ENCODE measurements around the gene CFAP100.

The CFAP100 gene

DNA sequence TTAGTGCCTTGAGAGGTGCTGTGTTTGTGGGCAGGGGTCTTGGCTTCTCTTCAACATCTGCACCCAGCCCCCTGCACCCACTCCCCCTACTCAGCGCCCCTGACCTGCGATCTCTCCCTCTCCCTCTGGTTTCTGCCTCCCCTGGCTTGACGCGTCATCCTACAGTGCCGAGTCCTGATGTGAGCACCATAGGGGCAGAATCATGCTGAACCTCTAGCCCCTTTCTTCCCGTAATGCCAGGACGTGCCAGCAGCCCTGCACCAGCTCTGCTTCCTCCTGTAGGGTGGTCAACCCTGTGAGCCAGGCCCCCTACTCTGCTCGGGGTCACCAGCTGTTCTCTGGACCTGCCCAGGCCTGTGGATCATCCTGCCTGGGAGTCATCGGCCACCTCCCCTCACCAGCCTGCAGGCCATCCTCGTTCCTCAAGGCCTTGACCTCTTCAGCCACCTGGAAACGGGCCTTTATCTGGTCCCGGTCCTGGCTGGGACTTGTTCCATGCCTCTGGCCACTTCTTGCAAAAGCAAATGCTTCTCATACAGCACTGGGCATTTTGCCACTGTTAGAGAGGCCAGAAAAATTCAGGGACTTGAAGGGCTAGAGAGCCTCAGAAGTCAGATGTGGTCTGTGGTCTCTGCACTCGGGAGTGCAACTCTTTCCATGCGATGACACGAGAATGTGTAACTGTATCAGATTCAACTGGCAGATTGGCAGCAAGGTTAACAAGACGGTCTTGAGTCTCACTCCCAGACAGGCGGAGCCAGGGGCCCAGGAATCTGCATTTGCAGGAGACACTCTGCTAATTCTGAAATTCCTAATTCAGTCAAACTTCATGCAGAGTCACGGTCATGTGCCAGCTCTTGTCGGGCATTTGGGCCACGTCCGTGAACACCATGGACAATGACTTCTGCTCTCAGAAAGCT, 20.8 kb upstream of the CFAP100 start:
- no peak for DNase-seq (ENCODE audit: low read depth, low spot score)

GRCh38 chr3:126375835-126376331, 18.8 kb upstream of the CFAP100 start:
- DNase-seq (ENCODE audit: low read depth, low spot score) = no peak

DNA sequence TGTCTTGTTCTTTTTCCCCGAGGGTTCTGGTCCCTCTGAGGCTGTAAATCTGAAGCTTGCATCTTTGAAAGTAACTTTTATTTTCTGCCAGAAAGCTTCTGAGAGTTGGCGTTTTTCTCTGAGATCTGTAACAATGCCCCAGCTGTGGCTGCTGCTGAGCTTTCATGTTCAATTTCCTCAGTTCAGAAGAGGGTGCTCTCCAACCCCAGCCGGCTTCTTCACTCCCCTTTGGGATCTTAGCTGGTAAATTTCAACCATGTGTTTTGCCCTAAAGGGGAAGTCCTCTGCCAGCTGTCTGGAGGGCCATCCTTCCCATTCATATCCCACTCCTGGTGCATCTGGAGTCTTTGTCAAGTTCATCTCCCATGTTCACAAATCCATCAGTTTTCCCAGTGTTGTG, 18.3 kb upstream of the CFAP100 start:
- DNase-seq (ENCODE audit: low read depth, low spot score) = no peak

DNA sequence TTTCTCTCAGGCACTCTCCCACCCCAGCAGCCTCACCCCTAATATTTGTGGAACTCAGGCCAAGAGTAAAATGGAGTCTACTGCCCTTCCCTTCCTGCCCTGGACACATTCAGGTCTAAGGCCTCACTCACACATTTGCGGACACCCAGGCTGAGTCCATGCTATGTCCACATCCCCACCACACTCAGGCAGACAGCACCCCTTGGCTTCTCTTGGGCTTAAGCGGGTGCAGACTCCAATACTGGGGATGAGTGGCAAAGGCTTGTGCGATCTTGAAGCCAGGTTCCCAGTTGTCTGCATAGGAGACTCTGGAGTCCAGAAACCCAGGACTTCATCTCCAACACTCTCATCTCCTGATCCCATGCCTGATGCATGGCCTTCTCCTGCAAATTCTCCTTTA, 17.5 kb upstream of the CFAP100 start:
- DNase-seq (ENCODE audit: low read depth, low spot score) = no peak

DNA sequence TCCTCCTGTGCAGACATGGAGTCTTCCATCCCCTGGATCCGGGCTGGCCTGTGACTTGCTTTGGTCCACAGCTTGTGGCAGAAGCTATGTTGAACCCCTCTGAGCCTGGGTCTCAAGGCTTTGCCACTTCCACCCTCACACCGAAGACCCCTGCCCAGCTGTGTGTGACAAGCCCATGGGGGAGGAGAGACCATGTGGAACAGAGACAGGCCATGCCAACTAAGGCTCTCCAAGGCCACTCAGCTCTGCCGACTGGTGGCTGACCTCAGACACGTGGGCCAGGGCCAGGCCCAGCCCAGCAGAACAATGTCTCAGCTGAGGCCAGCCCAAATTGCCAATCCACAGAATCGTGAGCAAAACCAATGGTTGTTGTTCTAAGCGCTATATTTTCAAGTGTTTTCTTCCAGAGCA, 16.4 kb upstream of the CFAP100 start:
- DNase-seq (ENCODE audit: low read depth, low spot score) = no peak

DNA sequence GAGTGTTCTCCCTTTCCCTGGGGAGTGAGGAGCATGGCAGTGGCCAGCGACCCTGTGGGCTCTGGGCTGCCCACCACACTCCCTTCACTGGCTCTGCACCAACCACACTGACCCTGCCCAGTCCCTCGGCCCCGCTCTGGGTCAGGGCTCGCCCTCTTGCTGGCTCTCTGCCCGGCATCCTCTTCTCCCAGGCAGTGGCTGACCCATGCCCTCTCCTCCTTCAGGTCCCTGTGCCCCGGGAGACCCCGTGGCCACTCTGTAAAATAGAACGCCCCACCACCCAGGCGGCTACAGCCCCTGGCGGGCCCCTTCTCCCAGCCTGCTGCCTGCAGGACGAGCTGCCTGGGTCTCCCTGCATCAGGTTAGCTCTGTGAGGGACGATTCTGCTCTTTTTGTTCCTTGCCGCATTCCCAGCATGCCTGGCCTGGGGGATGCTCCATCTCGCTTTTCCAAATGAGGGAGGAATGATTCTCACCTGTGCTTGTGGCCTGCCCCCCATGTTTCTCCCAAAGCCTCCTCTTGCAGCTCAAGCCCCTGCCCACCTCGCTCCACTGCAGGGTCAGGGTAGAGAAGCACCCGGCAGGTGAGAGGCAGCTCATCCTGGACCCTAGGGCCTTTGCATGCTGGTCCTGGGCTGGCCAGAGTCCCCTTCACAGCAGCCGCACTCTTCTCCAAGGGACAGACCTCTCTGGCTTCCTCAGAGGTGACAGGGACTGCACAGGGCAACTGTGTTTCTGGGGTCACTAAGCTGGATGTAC, 14.5 kb upstream of the CFAP100 start:
- no peak for DNase-seq (ENCODE audit: low read depth, low spot score)

DNA sequence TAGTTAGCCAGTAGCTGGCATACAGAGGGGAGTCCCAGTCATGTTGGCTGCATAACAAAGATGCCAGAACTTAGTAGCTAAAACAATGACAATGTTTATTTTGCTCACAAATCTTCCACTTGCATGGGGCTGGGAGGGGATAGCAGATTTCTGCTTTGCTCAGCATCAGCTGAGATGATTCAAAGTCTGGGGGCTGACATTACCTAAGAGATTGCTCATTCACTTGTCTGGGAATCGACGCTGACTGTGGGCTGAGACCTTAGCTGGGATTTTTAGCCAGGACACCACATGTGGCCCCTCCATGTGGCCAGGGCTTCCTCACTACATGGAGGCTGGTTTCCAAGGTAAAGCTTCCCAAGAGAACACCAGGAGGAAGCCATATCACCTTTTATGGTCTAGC, 12.7 kb upstream of the CFAP100 start:
- no peak for DNase-seq (ENCODE audit: low read depth, low spot score)

DNA sequence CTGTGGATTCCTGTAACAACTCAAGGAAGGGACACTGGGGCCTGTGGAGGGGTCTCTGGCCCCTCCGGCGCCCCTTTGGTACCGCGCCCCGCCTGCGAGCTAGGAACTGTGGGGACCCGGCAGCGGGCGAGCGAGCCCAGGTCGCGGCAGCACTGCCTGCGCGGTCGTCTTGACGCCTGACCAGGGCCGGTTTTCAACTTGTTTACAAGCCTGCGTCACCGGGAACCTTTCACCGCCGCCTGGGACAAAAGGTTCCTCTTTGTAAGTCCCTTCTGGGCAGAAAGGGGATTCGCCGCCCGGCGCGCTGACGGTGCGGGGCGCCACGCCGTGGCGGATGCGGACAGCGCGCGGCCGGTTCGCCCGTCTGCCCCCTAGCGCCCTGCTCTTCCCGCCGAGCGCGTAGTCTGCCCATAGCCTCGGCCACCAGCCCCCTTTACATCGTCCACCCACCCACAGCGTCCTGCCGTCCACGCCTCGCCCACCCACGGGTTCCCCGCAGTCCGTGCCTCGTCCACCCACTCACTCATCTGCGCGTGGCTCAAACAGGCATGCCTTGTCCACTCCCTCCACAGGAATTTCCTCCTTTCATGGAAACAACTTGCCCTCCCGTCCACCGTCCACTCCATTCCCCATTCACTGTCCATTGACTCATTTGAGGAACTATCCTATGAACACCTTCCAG, 5.5 kb upstream of the CFAP100 start:
- DNase-seq (ENCODE audit: low read depth, low spot score) = no peak

DNA sequence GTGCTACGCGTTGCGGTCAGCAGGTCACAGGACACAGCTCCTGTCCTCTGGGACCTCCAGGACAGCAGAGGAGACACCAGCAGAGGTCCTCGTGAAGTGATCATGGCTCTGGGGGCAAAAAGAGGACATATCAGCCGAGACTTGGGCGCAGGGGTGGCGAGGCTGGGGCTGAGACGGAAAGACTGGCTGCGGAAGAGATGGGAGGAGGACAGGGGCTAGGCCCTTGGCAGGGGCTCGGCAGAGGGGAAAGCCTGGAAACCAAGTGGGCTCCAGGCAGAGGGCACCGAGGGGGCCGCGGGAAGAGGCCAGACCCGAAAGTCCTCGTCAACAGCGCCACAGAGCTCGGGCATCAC, 4.9 kb upstream of the CFAP100 start:
- DNase-seq (ENCODE audit: low read depth, low spot score) = no peak

DNA sequence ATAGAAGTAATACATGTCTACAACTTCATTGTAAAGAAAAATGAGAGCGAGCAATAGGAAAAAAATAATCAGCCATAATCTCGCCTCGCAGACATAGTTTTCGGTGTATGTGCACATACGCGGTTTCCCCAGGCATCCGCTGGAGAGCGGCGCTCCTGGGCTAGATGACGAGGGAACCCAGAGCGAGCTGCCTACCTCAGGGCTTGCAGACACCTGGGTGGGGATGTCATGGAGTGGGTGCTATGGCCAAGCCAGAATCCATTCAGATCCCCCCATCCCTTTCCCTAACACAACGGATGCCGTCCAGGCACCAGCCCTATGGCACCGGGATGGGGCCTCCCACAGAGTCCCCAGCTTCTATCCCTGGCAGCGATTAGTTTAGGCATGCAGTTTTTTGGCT, 4.5 kb upstream of the CFAP100 start:
- DNase-seq (ENCODE audit: low read depth, low spot score) = no peak

DNA sequence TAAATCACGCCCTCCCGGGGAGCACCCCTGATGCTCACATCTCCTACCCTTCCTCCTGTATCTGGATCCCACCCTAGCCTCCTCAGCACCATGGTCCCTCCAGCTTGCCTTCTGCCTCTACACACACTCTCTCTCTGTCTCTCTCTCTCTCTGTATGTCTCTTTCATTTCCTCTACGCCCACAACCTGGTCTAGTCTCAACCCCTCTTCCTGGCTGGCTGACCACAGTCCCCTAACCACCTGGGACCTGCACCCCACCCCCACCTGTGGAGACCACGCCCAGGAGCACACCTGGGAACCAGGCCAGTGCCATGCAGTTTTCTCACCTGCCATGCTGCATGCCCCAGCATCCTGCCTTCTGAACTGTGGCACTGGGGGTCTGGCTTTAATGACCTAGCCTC, 4.0 kb upstream of the CFAP100 start:
- no peak for DNase-seq (ENCODE audit: low read depth, low spot score)

DNA sequence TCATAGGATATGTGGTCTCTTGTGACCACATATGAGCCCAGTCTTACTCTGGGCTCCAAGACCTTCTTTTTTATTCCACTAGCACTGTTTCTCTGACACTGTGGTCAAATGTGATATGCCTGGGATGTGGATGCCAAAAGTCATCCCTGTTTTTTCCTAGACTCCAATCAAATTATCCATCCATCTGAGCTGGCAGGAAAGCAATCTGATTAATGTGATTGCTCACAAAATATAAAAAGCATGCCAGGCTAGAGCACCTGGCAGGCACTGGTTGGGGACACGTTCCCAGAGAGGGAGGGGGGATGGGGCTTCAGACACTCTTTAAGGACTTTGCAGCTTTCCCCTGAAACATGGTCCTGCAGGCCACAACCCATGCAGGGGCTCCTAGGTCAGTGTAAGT, 3.1 kb upstream of the CFAP100 start:
- DNase-seq (ENCODE audit: low read depth, low spot score) = no peak

DNA sequence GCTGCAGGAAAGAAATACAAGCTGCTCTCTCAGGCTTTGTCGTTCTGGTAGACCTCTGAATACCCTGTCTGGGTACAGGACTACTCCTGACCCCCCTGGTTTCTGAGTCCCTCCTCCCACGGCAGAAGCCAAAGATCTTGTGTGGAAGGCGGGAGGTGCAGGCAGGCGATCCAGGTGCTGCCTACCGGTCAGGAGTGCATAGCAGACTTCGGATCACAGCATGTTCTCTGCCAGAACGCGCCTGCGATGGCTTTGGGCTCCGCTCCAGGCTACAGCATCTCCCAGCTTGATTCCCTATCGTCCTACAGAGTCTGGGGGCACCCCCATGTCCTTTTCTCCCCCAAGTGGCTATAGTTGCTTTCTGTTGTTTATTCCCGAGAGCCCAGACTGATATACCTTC, 2.5 kb upstream of the CFAP100 start:
- no peak for DNase-seq (ENCODE audit: low read depth, low spot score)

DNA sequence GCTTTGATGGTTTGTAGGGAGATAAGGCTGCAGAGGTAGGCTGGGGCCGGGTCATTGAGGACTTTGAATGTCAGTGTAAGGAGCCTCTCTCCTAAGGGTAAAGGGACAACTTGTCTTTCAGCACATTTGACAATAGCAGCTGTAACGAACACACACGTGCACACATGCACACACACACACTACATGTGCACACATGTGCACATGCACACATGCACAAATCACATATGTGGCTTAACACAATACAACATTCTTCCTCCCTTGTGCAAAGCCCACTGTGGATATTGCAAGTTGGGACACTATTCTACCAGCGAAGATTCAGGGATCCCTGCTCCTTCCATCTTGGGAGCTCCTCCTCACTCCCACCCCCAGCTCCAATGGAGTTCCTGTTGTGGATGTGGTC, 1.1 kb upstream of the CFAP100 start:
- DNase-seq (ENCODE audit: low read depth, low spot score) = no peak

GRCh38 chr3:126394977-126395321, 240 bp downstream of the CFAP100 start:
- no peak for DNase-seq (ENCODE audit: low read depth, low spot score)

- no peak for DNase-seq (ENCODE audit: low read depth, low spot score)
These were observed 1.3 kb downstream of the CFAP100 start for GRCh38 chr3:126395846-126396513.

DNA sequence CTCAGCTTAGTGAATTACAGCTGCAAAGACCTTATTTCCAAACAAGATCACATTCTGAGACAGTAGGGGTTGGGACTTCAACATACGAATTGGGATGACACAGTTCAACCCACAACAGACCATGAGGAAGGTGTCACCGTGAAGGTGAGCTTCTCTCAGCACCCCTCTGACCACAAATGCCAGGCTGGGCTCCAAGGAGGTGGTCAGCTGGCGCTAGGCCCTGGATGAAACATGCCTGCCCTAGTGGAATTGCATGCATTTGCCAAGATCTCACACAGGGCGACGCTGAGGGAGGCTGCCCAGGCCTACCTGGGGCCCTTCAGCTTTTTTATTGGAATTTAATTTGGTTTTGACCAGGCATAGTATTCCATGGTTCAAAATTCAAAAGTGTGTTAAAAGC, 1.8 kb downstream of the CFAP100 start:
- DNase-seq (ENCODE audit: low read depth, low spot score) = no peak

- DNase-seq (ENCODE audit: low read depth, low spot score) = no peak
These were observed 3.1 kb downstream of the CFAP100 start for GRCh38 chr3:126397610-126398422.

GRCh38 chr3:126398423-126399350, 4.0 kb downstream of the CFAP100 start:
- no peak for DNase-seq (ENCODE audit: low read depth, low spot score)

DNA sequence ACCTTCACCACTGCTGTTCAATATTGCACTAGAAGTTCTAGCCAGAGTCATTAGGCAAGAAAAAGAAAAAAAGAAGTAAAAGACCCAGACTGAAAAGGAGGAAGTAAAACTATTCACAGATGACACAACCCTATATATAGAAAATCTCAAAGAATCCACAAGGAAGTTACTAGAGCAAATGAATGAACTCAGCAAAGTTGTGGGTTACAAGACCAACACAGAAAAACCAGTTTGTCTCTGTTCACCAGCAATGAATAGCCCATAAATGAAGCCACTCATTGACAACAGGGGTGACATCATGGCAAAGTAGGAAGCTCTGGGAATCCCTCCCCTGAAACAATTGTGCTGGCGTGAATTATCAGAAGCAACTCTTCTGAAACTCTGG, 4.6 kb downstream of the CFAP100 start:
- DNase-seq (ENCODE audit: low read depth, low spot score) = no peak
